DMS79 (cell line): ENCODE measurements around the gene RNASE8.
A peak's percentile ranks its signal among the peaks of the same experiment; 100 is the strongest.
"Not testable (repeated sequence)": the region's sequence is repeated elsewhere in the genome, so short reads cannot be mapped to it uniquely, and the experiment has no call there.

ENCODE experiments used
- DNase-seq: peaks from one replicate; lab custom pipeline; 2025; lab: John Stamatoyannopoulos, UW

The RNASE8 gene, protein sequence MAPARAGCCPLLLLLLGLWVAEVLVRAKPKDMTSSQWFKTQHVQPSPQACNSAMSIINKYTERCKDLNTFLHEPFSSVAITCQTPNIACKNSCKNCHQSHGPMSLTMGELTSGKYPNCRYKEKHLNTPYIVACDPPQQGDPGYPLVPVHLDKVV

GRCh38 chr14:21057803-21058675, at the start of gene RNASE8:
Gene RNASE8, plus strand, starts transcription at chr14:21057822. Its CDS starts 71 bp downstream, at chr14:21057893.
- DNase-seq: no peak

GRCh38 chr14:21009721-21010120, 47.9 kb upstream of the RNASE8 start:
- not testable (repeated sequence) for DNase-seq

- DNase-seq: no peak
These were observed 46.5 kb upstream of the RNASE8 start for GRCh38 chr14:21011136-21011535.

- DNase-seq: peak; percentile 54
These were observed 42.8 kb upstream of the RNASE8 start for GRCh38 chr14:21014761-21015190.

DNA sequence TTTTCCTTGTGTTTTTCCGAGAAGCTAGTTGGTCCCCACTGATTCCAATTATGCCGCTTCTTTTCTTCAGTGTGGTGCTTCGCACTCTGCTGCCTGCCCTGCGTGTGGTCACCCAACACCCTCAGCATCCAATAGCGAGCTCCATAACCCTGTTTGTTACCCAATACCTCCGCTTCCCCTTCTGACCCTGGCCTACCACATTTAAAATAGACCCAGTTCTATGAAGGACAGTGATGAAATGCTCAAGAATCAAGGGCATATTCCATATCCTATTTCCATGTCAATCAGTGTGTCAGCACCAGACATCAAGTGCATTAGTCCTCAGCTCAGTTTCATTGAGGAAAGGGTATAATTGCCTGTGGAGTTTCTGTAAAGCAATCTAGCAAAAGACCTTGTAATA, 42.3 kb upstream of the RNASE8 start:
- DNase-seq: no peak

DNA sequence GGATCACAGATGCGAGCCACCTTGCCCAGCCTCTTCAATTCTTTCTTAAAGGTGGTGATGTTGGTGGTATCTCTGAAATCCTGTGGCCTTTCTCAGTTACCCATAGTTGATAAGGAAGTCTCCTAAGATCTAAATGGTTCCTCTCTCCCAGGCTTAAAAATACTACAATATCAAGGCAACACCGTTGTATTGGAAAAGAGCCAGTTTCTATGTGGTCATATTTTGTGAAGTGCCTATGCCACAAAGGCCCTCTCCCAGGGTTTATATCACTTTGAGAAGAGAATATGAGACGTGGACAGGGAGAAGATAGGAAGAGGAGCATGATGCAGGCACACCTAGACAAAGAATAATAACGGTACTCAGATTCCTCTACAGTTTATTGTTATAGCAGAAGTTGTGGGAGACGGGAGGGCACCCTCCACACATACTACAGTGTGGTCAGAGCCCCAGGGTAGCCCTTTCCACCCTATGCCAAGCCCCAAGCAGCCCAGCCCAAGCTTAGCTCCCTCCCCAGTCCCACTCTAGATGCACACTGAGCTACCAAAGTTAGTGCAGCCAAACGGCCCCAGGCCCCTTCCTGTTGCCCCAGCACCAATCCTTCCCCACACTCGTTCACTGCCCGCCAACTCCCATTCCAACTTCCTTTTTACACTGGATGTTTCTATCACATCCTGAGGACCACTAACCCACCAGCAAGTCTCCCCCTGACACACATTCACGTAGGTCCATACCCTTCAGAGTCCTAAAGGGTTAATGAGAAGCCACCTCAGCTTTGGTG, 41.0 kb upstream of the RNASE8 start:
- DNase-seq: no peak

GRCh38 chr14:21017528-21018245, 39.9 kb upstream of the RNASE8 start:
- DNase-seq: no peak

DNA sequence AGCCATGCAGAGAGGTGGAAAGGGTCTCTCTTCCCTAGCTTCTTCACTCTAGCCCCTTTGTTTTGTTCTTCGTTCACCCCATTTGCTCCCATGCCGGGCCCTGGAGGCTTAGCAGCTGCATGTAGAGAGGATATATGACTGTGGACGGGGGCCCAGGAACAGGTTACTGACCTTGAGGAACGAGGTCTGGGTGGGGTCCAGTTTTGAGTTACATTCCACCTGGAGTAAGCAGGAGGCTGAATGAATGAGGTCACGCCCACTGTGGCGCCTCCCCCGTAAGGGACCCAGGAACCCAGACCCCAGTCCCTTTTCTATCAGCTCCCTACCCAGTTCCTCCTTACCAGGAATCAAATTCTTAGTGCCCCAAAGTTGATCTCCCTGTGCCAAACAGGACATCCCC, 39.3 kb upstream of the RNASE8 start:
- DNase-seq: no peak

- DNase-seq: no peak
These were observed 38.8 kb upstream of the RNASE8 start for GRCh38 chr14:21018781-21019180.

GRCh38 chr14:21019366-21019765, 38.3 kb upstream of the RNASE8 start:
- no peak for DNase-seq

- DNase-seq: no peak
These were observed 36.6 kb upstream of the RNASE8 start for GRCh38 chr14:21020977-21021545.

DNA sequence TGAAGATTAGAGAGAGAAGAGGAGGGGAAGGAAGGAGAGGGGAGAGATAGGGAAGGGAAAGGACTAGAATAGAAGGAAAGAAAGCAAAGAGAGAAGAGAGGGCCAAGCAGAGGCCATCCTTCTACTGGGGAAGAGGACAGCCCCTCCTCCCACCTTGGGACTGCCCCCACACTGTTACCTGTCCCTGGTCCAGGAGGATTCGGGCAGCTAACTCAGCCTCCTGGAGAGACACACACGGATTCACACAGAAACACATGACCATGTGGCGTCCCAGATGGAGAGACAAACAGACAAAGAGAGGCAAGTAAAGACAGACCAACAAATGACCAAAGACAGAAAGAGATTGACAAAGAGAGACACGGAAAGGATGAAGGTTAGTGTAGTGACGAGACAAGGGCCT, 34.9 kb upstream of the RNASE8 start:
- no peak for DNase-seq

DNA sequence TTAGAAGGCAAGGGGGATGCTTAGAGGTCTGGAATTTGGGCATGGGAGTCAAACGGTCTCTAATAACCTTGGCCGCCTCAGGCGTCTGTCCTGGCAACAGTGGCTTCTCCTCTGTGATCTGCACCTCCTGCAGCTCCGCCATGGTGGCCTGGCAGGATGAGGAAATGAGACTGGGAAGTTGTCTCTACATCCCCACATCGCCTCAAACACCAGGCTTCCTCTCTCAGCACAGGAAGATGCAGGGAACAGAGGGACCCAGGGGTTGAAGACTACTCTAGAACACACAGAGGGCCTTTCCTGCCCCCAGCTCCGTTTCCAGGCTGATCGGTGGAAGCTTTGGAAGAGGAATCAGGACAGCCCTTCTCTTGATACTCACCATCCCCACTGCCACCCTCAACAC, 34.4 kb upstream of the RNASE8 start:
- DNase-seq: no peak

GRCh38 chr14:21023817-21024584, 33.6 kb upstream of the RNASE8 start:
- DNase-seq: no peak

DNA sequence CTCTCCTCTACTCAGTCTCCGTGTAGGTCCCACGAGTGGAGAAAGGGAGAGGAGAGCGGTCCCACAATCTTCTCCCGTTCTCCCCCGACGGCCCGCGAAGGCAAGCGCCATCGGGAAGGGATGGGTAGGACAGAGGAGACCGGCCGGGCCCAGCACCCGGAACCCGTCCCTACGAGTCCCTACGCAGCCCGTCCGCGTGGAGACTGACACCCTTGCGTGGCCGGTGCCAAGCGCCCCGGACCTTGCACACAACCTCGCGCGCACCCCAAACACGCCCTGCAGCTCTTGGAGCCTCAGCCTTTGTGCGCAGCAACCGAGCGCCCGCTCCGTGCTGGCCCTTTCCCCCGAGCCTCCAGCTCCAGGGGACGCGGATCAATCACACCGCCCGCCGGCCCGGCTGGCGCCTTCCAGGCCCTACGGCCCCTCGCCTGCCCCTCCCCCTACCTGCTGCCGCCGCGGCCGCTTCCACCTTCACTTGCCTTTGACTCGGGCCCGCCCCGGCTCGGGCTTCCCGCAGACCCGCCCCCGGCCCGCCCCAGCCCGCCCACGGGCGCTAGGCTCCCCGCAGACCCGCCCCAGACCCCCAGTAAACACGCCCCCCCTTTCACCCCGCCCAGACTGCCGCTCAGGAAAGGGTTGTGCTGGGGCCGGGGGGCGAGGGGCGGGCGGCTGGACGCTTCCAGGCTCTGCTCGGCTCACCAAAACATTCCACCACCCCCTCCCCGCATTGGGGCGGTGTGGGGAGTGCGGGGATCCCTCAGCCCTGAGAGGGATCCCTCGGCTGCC, 32.8 kb upstream of the RNASE8 start, which contains the start of gene NDRG2:
NDRG2 (minus strand) TSS at position 477 of the 786 bp plus-strand sequence. CDS start 1,746 bp downstream, outside the sequence.
- DNase-seq: peak; percentile 60

DNA sequence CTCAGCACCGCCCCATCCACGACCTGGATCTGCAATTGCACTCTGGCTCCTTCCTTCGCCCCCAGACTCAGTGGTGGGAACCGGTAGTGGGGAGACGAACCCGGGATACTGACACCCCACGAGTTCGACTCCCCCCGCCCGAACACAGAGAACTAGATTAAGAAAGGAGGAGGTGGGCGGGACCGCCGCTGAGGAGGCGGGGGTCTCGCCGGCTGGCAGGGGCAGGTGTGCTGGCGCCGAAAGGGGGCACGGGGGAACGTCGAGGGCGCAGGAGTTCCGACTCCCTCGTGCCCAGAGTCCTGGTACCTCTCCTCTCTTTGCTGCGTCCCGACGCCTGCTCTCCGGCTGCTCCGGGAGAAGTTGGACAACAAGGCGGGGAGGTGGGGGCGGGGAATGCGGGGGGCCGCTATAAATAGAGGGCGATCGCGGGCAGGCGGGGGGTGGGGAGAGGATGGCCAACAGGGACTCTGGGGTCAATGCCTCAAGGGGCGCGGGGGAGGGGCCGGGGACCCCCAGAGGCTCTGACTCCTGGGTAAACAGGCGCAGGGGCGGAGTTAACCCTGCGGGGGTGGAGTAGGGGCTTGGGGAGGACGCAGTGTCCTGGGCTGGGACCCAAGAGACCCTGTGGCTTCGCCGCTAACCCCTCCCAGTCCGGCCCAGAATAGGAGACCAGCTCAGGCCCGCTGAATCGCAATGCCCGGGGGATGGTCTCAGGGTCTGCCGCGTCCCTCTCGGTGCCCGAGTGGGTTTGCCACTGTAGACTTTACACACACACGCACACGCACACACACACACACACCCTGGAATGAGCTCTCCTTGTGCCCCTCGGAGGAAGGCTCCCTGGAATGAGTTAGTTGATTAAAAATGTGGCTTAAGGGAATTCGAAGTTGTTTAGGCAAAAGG, 32.0 kb upstream of the RNASE8 start:
- DNase-seq: no peak

DNA sequence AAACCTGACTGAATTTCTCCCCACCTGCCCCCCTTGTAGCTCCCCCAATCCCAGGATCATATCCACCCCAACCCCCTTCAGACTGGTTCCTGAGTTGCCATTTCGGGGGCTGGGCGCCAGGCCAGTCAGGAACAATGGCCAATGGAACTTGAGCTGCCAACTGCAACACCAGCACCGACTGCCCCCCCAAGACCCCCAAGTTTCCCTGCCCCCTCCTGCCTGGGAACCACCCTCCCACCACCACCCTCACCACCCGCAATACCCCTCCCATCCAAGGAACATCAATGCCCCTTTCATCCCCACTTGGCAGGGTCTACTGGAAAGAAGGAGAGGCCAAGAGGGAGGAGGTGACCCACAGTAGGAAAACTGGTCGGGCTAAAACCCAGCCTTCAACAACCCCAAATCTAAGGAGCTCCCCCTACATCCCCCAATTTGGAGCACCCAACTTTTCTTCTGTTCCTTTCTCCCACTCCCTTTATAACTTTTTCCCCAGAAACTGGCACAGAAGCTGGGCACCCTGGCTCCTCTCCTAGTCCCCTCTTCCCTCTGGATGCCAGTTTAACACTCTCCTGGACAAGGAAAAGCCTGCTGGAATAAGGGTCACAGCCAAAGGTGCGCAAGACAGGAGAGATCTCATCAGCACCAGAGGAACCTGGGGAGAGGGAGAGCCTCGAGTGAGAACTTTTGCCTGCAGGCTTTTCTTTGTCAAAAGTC, 31.2 kb upstream of the RNASE8 start:
- DNase-seq: no peak

DNA sequence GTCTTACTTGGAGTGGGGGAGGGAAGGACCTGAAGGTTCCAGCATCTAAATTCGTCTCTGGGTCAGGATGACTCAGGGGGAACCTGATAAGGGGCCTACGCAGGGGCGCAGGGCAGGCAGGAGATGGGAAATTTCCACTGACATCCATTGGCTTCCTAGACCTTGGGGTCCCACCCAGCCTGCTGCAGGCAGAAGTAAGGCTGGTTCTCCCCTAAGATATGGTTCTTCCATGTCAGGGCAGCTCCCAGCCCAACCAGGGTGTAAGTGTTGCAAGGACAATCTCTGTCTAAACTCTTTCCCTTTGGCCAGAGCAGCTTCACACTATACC, 30.7 kb upstream of the RNASE8 start:
- no peak for DNase-seq
